Calu3 (cell line): ENCODE data around the gene ATP6V1B1. TPM values are rescaled to one million over a fixed set of nuclear protein-coding genes. Genes with fewer than 3 reads are reported as not detected.

ENCODE experiments used
- BruUV-seq: library from RNA; stranded (reverse); fragments of 400-500 nt; replicated peaks from 2 replicates; lab custom pipeline; 2021; lab: Mats Ljungman, UMichigan
- CTCF ChIA-PET: fragments of 300-600 bp; sonication (Branson Sonifier 250); formaldehyde crosslinking; loops from one replicate; lab custom pipeline; 2022; ENCODE audit warnings: antibody characterized with exemption; lab: Charles Lee
- DNase-seq: peaks from one replicate; pipeline ENCODE4 v3.0.0; 2022
- H3K27ac Mint-ChIP-seq: one replicate; pipeline ENCODE4 v1.8.0; 2022; ENCODE audit warnings: mixed read lengths; ENCODE audit not compliant: unreplicated experiment
- H3K27me3 Mint-ChIP-seq: one replicate; pipeline ENCODE4 v1.8.0; 2022; ENCODE audit warnings: mixed read lengths; ENCODE audit not compliant: unreplicated experiment
- H3K36me3 Mint-ChIP-seq: one replicate; pipeline ENCODE4 v1.8.0; 2022; ENCODE audit warnings: mild to moderate bottlenecking, moderate library complexity, mixed read lengths; ENCODE audit not compliant: insufficient read depth, unreplicated experiment
- H3K4me1 Mint-ChIP-seq: one replicate; pipeline ENCODE4 v1.8.0; 2022; ENCODE audit warnings: mild to moderate bottlenecking, low read depth, mixed read lengths; ENCODE audit not compliant: unreplicated experiment
- H3K4me3 Mint-ChIP-seq: one replicate; pipeline ENCODE4 v1.8.0; 2022; ENCODE audit warnings: mild to moderate bottlenecking, low read depth, moderate library complexity, mixed read lengths; ENCODE audit not compliant: unreplicated experiment
- H3K9me3 Mint-ChIP-seq: one replicate; pipeline ENCODE4 v1.8.0; 2022; ENCODE audit warnings: low read depth, mixed read lengths; ENCODE audit not compliant: unreplicated experiment
- CTCF ChIP-seq: fragments of 200-600 bp; IDR thresholded peaks from one replicate; pipeline ENCODE4 v1.8.0; 2022; ENCODE audit warnings: antibody characterized with exemption; ENCODE audit not compliant: unreplicated experiment
- intact Hi-C: fragments of 100-400 bp; cut with micrococcal nuclease; formaldehyde crosslinking; loops from one replicate; pipeline ENCODE4 v1.10.0; 2022; ENCODE audit not compliant: unreplicated experiment
- total RNA-seq: library from RNA; stranded (reverse); gene quantifications from 2 replicates; pipeline ENCODE4 v1.2.3, GENCODE V29; 2022

Gene ATP6V1B1
- total RNA-seq, 1 experiment from 2014 or later: not detected

GRCh38 chr2:70902579-70902978, 33.1 kb upstream of the ATP6V1B1 start:
- no peak overlapping the region for H3K27ac Mint-ChIP-seq
- TF ChIP-seq CTCF: no peak
- intact Hi-C loops: no loop called here
- peaks cover 79% of the 10 kb centered on the region for H3K27me3 Mint-ChIP-seq
- BruUV-seq: no TSS peak
- H3K36me3 Mint-ChIP-seq: peaks cover 25% of the 10 kb centered on the region
- H3K9me3 Mint-ChIP-seq: no peaks in the 10 kb centered on the region
- no peak overlapping the region for H3K4me3 Mint-ChIP-seq
- CTCF ChIA-PET: no interaction called here
- H3K4me1 Mint-ChIP-seq: peaks cover 9% of the 10 kb centered on the region
- DNase-seq: no peak

- Mint-ChIP-seq H3K4me3 (no peak overlapping the region), H3K27ac (no peak overlapping the region), H3K27me3 (peaks cover 73% of the 10 kb centered on the region), H3K36me3 (peaks cover 25% of the 10 kb centered on the region), H3K9me3 (no peaks in the 10 kb centered on the region), H3K4me1 (peaks cover 9% of the 10 kb centered on the region)
- no peak for DNase-seq
- no TSS peak for BruUV-seq
- no peak for TF ChIP-seq CTCF
- CTCF ChIA-PET: no interaction called here
- intact Hi-C loops: no loop called here
Measured at GRCh38 chr2:70903171-70903570, 32.5 kb upstream of the ATP6V1B1 start.

- intact Hi-C loops: no loop called here
- Mint-ChIP-seq H3K27ac (no peak overlapping the region), H3K9me3 (no peaks in the 10 kb centered on the region), H3K4me3 (no peak overlapping the region), H3K4me1 (peaks cover 9% of the 10 kb centered on the region), H3K36me3 (peaks cover 25% of the 10 kb centered on the region), H3K27me3 (peaks cover 67% of the 10 kb centered on the region)
- CTCF ChIA-PET: no interaction called here
- BruUV-seq: no TSS peak
- TF ChIP-seq CTCF: no peak
- no peak for DNase-seq
Measured at GRCh38 chr2:70903641-70904340, 31.9 kb upstream of the ATP6V1B1 start.

GRCh38 chr2:70904371-70905216, 31.1 kb upstream of the ATP6V1B1 start:
- H3K4me3 Mint-ChIP-seq: no peak overlapping the region
- CTCF ChIA-PET: no interaction called here
- BruUV-seq: no TSS peak
- no peaks in the 10 kb centered on the region for H3K9me3 Mint-ChIP-seq
- no peak for TF ChIP-seq CTCF
- H3K4me1 Mint-ChIP-seq: peaks cover 9% of the 10 kb centered on the region
- no peak for DNase-seq
- H3K27me3 Mint-ChIP-seq: peaks cover 59% of the 10 kb centered on the region
- peaks cover 25% of the 10 kb centered on the region for H3K36me3 Mint-ChIP-seq
- no peak overlapping the region for H3K27ac Mint-ChIP-seq
- intact Hi-C loops: no loop called here
